Liver (tissue), 9 donors: ENCODE measurements around the gene TMEM63A. TPM values are rescaled to one million over a fixed set of nuclear protein-coding genes. Genes with fewer than 3 reads are reported as not detected.

Experiments
- DNase-seq: peaks from one replicate; pipeline ENCODE4 v3.0.0-alpha.2; 2017; ENCODE audit warnings: low spot score
- H3K27ac ChIP-seq, 2 donors: one replicate each; pipeline ENCODE4 v1.7.0; 2013; ENCODE audit warnings: inconsistent platforms in 2 of 2, low read length in 2 of 2, control low read depth in 1 of 2, low read depth in 1 of 2, mild to moderate bottlenecking in 1 of 2
- H3K27me3 ChIP-seq, 4 donors: one replicate each; pipeline versions ENCODE4 v1.6.1 to v1.7.0; 2013; ENCODE audit warnings: low read length in 3 of 4, inconsistent platforms in 1 of 4, mild to moderate bottlenecking in 1 of 4, moderate library complexity in 1 of 4; ENCODE audit not compliant: control insufficient read depth in 4 of 4, insufficient read depth in 4 of 4
- H3K36me3 ChIP-seq, 4 donors: one replicate each; pipeline versions ENCODE4 v1.6.1 to v1.7.0; 2013; ENCODE audit warnings: low read length in 3 of 4, mild to moderate bottlenecking in 3 of 4, low read depth in 1 of 4, moderate library complexity in 1 of 4; ENCODE audit not compliant: control insufficient read depth in 4 of 4, insufficient read depth in 3 of 4
- H3K4me1 ChIP-seq, 4 donors: one replicate each; pipeline versions ENCODE4 v1.6.1 to v1.7.0; 2013; ENCODE audit warnings: low read length in 3 of 4, mild to moderate bottlenecking in 3 of 4, moderate library complexity in 1 of 4; ENCODE audit not compliant: control insufficient read depth in 4 of 4, insufficient read depth in 4 of 4
- H3K4me3 ChIP-seq, 3 donors: one replicate each; pipeline versions ENCODE4 v1.6.1 to v1.7.0; 2013; ENCODE audit warnings: low read length in 3 of 3, control low read depth in 1 of 3, low read depth in 1 of 3, mild to moderate bottlenecking in 1 of 3
- H3K9ac ChIP-seq, 2 donors: one replicate each; pipeline ENCODE4 v1.7.0; 2013; ENCODE audit warnings: low read length in 2 of 2, mild to moderate bottlenecking in 2 of 2, moderate library complexity in 2 of 2, control low read depth in 1 of 2, low read depth in 1 of 2
- H3K9me3 ChIP-seq, 4 donors: one replicate each; pipeline versions ENCODE4 v1.6.1 to v1.7.0; 2013; ENCODE audit warnings: low read length in 3 of 4; ENCODE audit not compliant: control insufficient read depth in 4 of 4
- ATF3 ChIP-seq: IDR thresholded peaks from 2 replicates; pipeline ENCODE4 v1.6.1; 2016; ENCODE audit warnings: antibody characterized with exemption
- EGR1 ChIP-seq, 2 donors: IDR thresholded peaks; 2 replicates each; pipeline ENCODE4 v1.6.1; 2016 to 2018; ENCODE audit warnings: antibody characterized with exemption in 2 of 2, low read depth in 2 of 2
- FOXA1 ChIP-seq: IDR thresholded peaks from 2 replicates; pipeline ENCODE4 v1.6.1; 2016; ENCODE audit warnings: antibody characterized with exemption
- FOXA2 ChIP-seq: IDR thresholded peaks from 2 replicates; pipeline ENCODE4 v1.6.1; 2016; ENCODE audit warnings: antibody characterized with exemption
- GABPA ChIP-seq, 2 donors: IDR thresholded peaks in 1 of 2; conservative IDR thresholded peaks in 1 of 2; 2 replicates each; pipeline ENCODE4 v1.6.1; 2016; ENCODE audit warnings: antibody characterized with exemption in 2 of 2, mild to moderate bottlenecking in 1 of 2, moderate library complexity in 1 of 2
- HNF4A ChIP-seq, 2 donors: conservative IDR thresholded peaks; 2 replicates each; pipeline ENCODE4 v1.6.1; 2016; ENCODE audit warnings: antibody characterized with exemption in 2 of 2, mild to moderate bottlenecking in 2 of 2
- HNF4G ChIP-seq: IDR thresholded peaks from 2 replicates; pipeline ENCODE4 v1.6.1; 2016; ENCODE audit warnings: antibody characterized with exemption
- JUND ChIP-seq, 2 donors: IDR thresholded peaks; 2 replicates each; pipeline ENCODE4 v1.6.1; 2016; ENCODE audit warnings: antibody characterized with exemption in 2 of 2
- NR2F2 ChIP-seq: IDR thresholded peaks from 2 replicates; pipeline ENCODE4 v1.6.1; 2016; ENCODE audit warnings: antibody characterized with exemption
- RAD21 ChIP-seq, 2 donors: IDR thresholded peaks; 2 replicates each; pipeline ENCODE4 v1.6.1; 2016; ENCODE audit warnings: antibody characterized with exemption in 2 of 2, mild to moderate bottlenecking in 2 of 2
- RXRA ChIP-seq, 2 donors: IDR thresholded peaks; 2 replicates each; pipeline ENCODE4 v1.6.1; 2017 to 2018; ENCODE audit warnings: antibody characterized with exemption in 2 of 2, mild to moderate bottlenecking in 1 of 2
- SP1 ChIP-seq: IDR thresholded peaks from 2 replicates; pipeline ENCODE4 v1.6.1; 2018; ENCODE audit warnings: antibody characterized with exemption, mild to moderate bottlenecking
- TAF1 ChIP-seq: conservative IDR thresholded peaks from 2 replicates; pipeline ENCODE4 v1.6.1; 2016; ENCODE audit warnings: antibody characterized with exemption, mild to moderate bottlenecking
- YY1 ChIP-seq: IDR thresholded peaks from 2 replicates; pipeline ENCODE4 v1.6.1; 2016; ENCODE audit warnings: antibody characterized with exemption, mild to moderate bottlenecking
- WGBS: extraction: QIAGEN DNeasy Blood & Tissue Kit; methylation state at CpG from one replicate; pipeline ENCODE4 v1.1.7; 2013; 5-methylcytosine and 5-hydroxymethylcytosine counted together
- polyA plus RNA-seq, 2 donors: library from polyadenylated mRNA; stranded (reverse) in 1 of 2; unstranded in 1 of 2; fragments of 200-250 nt in 1 of 2; fragments of >200 nt in 1 of 2; fragmentation: Nextera tagmentation in 1 of 2; extraction: Ambion mirVana in 1 of 2; gene quantifications; one replicate each; pipeline versions ENCODE4 v1.2.1 to v1.2.3, GENCODE V29; 2013 to 2015
- total RNA-seq, 2 donors: library from RNA; depleted of rRNA; stranded (reverse); fragments of >200 nt; gene quantifications; one replicate each; pipeline ENCODE4 v1.2.3, GENCODE V29; 2014
- TF ChIP-seq, protein P1 (sequence below): IDR thresholded peaks from 2 replicates; pipeline ENCODE4 v1.6.1; 2016; ENCODE audit warnings: antibody characterized with exemption, mild to moderate bottlenecking
- TF ChIP-seq, protein P2 (sequence below): fragments of 150-350 bp; IDR thresholded peaks from 2 replicates; pipeline ENCODE4 v1.5.1; 2017; ENCODE audit warnings: improper control_type of control experiment, low read depth, low read length; ENCODE audit not compliant: missing input control
- TF ChIP-seq, protein P3 (sequence below): IDR thresholded peaks from 2 replicates; pipeline ENCODE4 v1.6.1; 2016; ENCODE audit warnings: antibody characterized with exemption
- TF ChIP-seq, protein P4 (sequence below): IDR thresholded peaks from 2 replicates; pipeline ENCODE4 v1.6.1; 2016; ENCODE audit warnings: antibody characterized with exemption
- donor health status: healthy.
- donor health status: healthy.
- donor health status: healthy.
- donor health status: healthy.
- donor health status: healthy.

The TMEM63A gene
- total and polyA plus RNA-seq, 4 donors = 9.6 to 54.0 (median 11.6) TPM

- no peaks in the 10 kb centered on the region for H3K27me3 ChIP-seq
- no peaks in the 10 kb centered on the region for H3K9me3 ChIP-seq
- no peak for DNase-seq
- H3K4me3 ChIP-seq = no peak overlapping the region
- H3K27ac ChIP-seq = no peak overlapping the region
- no peak overlapping the region for H3K9ac ChIP-seq
- no peaks in the 10 kb centered on the region for H3K36me3 ChIP-seq
- WGBS = 92% methylated on average over 4 of the region's 4 CpGs
- H3K4me1 ChIP-seq = no peaks in the 10 kb centered on the region
- TF ChIP-seq, protein P1, sequence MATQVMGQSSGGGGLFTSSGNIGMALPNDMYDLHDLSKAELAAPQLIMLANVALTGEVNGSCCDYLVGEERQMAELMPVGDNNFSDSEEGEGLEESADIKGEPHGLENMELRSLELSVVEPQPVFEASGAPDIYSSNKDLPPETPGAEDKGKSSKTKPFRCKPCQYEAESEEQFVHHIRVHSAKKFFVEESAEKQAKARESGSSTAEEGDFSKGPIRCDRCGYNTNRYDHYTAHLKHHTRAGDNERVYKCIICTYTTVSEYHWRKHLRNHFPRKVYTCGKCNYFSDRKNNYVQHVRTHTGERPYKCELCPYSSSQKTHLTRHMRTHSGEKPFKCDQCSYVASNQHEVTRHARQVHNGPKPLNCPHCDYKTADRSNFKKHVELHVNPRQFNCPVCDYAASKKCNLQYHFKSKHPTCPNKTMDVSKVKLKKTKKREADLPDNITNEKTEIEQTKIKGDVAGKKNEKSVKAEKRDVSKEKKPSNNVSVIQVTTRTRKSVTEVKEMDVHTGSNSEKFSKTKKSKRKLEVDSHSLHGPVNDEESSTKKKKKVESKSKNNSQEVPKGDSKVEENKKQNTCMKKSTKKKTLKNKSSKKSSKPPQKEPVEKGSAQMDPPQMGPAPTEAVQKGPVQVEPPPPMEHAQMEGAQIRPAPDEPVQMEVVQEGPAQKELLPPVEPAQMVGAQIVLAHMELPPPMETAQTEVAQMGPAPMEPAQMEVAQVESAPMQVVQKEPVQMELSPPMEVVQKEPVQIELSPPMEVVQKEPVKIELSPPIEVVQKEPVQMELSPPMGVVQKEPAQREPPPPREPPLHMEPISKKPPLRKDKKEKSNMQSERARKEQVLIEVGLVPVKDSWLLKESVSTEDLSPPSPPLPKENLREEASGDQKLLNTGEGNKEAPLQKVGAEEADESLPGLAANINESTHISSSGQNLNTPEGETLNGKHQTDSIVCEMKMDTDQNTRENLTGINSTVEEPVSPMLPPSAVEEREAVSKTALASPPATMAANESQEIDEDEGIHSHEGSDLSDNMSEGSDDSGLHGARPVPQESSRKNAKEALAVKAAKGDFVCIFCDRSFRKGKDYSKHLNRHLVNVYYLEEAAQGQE = no peak
- TF ChIP-seq YY1 (no peak), SP1 (no peak), GABPA (IDR thresholded peaks at IDR 0.05 in 1 of 2, conservative IDR thresholded peaks at IDR 0.05 in 1 of 2) (no peak), HNF4G (no peak), TAF1 (no peak), EGR1 (IDR thresholded peaks at IDR 0.05; ENCODE audit: low read depth in 2 of 2) (no peak), RAD21 (IDR thresholded peaks at IDR 0.05) (no peak), FOXA1 (no peak), RXRA (IDR thresholded peaks at IDR 0.05) (no peak), HNF4A (conservative IDR thresholded peaks at IDR 0.05) (no peak), NR2F2 (no peak), JUND (IDR thresholded peaks at IDR 0.05) (no peak), ATF3 (no peak), FOXA2 (no peak)
- TF ChIP-seq, protein P2, sequence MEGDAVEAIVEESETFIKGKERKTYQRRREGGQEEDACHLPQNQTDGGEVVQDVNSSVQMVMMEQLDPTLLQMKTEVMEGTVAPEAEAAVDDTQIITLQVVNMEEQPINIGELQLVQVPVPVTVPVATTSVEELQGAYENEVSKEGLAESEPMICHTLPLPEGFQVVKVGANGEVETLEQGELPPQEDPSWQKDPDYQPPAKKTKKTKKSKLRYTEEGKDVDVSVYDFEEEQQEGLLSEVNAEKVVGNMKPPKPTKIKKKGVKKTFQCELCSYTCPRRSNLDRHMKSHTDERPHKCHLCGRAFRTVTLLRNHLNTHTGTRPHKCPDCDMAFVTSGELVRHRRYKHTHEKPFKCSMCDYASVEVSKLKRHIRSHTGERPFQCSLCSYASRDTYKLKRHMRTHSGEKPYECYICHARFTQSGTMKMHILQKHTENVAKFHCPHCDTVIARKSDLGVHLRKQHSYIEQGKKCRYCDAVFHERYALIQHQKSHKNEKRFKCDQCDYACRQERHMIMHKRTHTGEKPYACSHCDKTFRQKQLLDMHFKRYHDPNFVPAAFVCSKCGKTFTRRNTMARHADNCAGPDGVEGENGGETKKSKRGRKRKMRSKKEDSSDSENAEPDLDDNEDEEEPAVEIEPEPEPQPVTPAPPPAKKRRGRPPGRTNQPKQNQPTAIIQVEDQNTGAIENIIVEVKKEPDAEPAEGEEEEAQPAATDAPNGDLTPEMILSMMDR = no peak
- TF ChIP-seq, protein P3, sequence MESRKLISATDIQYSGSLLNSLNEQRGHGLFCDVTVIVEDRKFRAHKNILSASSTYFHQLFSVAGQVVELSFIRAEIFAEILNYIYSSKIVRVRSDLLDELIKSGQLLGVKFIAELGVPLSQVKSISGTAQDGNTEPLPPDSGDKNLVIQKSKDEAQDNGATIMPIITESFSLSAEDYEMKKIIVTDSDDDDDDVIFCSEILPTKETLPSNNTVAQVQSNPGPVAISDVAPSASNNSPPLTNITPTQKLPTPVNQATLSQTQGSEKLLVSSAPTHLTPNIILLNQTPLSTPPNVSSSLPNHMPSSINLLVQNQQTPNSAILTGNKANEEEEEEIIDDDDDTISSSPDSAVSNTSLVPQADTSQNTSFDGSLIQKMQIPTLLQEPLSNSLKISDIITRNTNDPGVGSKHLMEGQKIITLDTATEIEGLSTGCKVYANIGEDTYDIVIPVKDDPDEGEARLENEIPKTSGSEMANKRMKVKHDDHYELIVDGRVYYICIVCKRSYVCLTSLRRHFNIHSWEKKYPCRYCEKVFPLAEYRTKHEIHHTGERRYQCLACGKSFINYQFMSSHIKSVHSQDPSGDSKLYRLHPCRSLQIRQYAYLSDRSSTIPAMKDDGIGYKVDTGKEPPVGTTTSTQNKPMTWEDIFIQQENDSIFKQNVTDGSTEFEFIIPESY = no peak
- TF ChIP-seq, protein P4, sequence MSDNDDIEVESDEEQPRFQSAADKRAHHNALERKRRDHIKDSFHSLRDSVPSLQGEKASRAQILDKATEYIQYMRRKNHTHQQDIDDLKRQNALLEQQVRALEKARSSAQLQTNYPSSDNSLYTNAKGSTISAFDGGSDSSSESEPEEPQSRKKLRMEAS = no peak
Observed at GRCh38 chr1:225903623-225904022, 21.4 kb upstream of the TMEM63A start.
